Osteocyte (in vitro differentiated cells): ENCODE data around the gene ZNF496. TPM values are rescaled to one million over a fixed set of nuclear protein-coding genes. Genes with fewer than 3 reads are reported as not detected.
A peak's percentile ranks its signal among the peaks of the same experiment; 100 is the strongest.

Source experiments
- DNase-seq: peaks from one replicate; pipeline ENCODE4 v3.0.0; 2021; ENCODE audit warnings: mixed read lengths; ENCODE audit not compliant: unreplicated experiment; ENCODE audit errors: extremely low spot score
- H3K27ac Mint-ChIP-seq: one replicate; pipeline ENCODE4 v1.8.0; 2021; ENCODE audit warnings: mild to moderate bottlenecking, mixed read lengths; ENCODE audit not compliant: unreplicated experiment
- H3K27me3 Mint-ChIP-seq: one replicate; pipeline ENCODE4 v1.8.0; 2021; ENCODE audit warnings: mixed read lengths; ENCODE audit not compliant: unreplicated experiment
- H3K36me3 Mint-ChIP-seq: one replicate; pipeline ENCODE4 v1.8.0; 2021; ENCODE audit warnings: mixed read lengths; ENCODE audit not compliant: unreplicated experiment
- H3K4me1 Mint-ChIP-seq: one replicate; pipeline ENCODE4 v1.8.0; 2021; ENCODE audit warnings: mixed read lengths; ENCODE audit not compliant: unreplicated experiment
- H3K4me3 Mint-ChIP-seq: one replicate; pipeline ENCODE4 v1.8.0; 2021; ENCODE audit warnings: mild to moderate bottlenecking, moderate library complexity, mixed read lengths; ENCODE audit not compliant: unreplicated experiment
- H3K9me3 Mint-ChIP-seq: one replicate; pipeline ENCODE4 v1.8.0; 2021; ENCODE audit warnings: mixed read lengths; ENCODE audit not compliant: unreplicated experiment
- total RNA-seq: library from RNA; stranded (reverse); gene quantifications from 2 replicates; pipeline ENCODE4 v1.2.1, GENCODE V29; 2021
- TF ChIP-seq, protein P1 (sequence below): fragments of 200-600 bp; sonication (generic); IDR thresholded peaks from 2 replicates; pipeline ENCODE4 v1.5.0; 2021; ENCODE audit warnings: antibody characterized with exemption, mild to moderate bottlenecking, moderate library complexity

Gene ZNF496
- total RNA-seq, 1 donor from 2014 or later: 39.8 TPM

DNA sequence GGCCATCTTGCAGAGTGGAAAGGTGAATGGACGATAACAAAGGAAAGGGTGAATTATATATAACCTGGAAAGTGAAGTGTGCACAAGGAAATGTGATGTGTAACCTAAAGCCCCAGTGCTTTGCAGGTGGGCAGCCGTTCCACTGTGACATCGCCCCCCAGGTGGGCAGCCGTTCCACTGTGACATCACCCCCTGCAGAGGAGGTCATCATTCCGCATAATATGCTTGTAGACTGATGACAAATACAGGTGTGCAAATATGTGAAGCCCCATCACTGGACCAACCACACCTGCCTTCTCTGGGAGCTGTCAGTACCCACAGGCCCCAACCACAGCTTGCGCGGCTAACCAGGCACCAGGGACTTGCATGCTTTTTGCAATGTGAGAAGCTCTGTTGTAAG, 4.7 kb upstream of the ZNF496 start:
- Mint-ChIP-seq H3K4me3 (no peak overlapping the region), H3K4me1 (peaks cover 60% of the 10 kb centered on the region), H3K9me3 (no peaks in the 10 kb centered on the region), H3K27ac (peak overlapping the region; percentile 12), H3K27me3 (no peaks in the 10 kb centered on the region), H3K36me3 (peaks cover 8% of the 10 kb centered on the region)
- TF ChIP-seq, protein P1, sequence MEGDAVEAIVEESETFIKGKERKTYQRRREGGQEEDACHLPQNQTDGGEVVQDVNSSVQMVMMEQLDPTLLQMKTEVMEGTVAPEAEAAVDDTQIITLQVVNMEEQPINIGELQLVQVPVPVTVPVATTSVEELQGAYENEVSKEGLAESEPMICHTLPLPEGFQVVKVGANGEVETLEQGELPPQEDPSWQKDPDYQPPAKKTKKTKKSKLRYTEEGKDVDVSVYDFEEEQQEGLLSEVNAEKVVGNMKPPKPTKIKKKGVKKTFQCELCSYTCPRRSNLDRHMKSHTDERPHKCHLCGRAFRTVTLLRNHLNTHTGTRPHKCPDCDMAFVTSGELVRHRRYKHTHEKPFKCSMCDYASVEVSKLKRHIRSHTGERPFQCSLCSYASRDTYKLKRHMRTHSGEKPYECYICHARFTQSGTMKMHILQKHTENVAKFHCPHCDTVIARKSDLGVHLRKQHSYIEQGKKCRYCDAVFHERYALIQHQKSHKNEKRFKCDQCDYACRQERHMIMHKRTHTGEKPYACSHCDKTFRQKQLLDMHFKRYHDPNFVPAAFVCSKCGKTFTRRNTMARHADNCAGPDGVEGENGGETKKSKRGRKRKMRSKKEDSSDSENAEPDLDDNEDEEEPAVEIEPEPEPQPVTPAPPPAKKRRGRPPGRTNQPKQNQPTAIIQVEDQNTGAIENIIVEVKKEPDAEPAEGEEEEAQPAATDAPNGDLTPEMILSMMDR: no peak
- DNase-seq: no peak

DNA sequence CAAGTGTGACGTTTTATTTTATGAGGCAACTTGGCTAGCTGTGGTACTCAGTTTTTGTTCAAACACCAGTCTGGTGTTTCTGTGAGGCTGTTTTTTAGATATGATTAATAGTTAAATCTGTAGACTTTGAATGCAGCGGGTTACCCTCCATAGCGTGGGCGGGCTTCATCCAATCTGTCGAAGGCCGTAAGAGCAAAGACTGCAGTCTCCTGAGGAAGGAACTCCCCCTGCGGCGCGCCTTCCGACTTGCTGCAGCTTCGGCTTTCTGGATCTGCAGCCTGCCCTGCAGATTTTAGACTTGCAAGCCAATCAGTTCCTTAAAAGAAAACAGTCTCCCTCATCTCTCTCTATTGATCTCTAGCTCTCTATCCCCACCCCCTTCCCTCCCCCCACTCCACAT, 4.2 kb upstream of the ZNF496 start:
- DNase-seq: no peak
- peaks cover 58% of the 10 kb centered on the region for H3K4me1 Mint-ChIP-seq
- TF ChIP-seq, protein P1: no peak
- no peaks in the 10 kb centered on the region for H3K27me3 Mint-ChIP-seq
- peaks cover 8% of the 10 kb centered on the region for H3K36me3 Mint-ChIP-seq
- no peaks in the 10 kb centered on the region for H3K9me3 Mint-ChIP-seq
- no peak overlapping the region for H3K4me3 Mint-ChIP-seq
- peak overlapping the region; percentile 12 for H3K27ac Mint-ChIP-seq

DNA sequence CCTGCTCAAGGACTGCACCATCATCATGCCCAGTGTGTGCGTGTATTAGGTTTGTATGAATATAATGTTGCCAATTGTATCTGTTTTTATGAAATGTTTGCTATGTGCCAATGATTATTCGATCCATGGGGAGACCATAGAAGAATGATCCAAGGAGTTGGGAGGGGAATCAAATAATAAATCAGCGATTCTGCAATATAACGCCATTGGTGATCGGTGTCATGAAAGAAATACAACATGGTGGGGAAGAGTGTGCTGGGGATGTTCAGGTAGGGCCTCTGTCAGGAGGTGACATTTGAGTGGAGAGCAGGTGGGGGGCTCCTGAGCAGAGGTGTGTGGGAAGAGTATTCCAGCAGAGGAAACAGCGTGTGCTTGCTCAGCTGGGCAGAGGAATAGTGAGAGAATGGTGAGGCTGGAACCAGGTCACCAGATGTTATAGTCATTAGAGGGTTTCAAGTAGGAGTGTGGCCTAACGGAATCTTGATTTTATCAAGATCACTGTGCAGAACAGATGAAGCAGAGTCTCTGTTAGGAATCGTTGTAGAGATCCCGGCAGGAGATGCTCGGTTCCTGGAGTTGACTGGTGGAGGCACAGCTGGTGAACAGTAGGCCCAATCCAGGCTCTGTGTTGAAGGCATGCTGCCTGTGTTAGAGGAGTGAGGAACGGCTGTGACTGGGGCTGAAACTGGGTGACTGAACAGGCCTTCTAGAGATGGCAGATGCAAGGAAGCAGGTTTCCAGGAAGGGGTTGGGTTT, 2.9 kb upstream of the ZNF496 start:
- no peak for DNase-seq
- peaks cover 68% of the 10 kb centered on the region for H3K4me1 Mint-ChIP-seq
- TF ChIP-seq, protein P1: no peak
- H3K9me3 Mint-ChIP-seq: no peaks in the 10 kb centered on the region
- H3K4me3 Mint-ChIP-seq: peak overlapping the region; percentile 2
- H3K27me3 Mint-ChIP-seq: no peaks in the 10 kb centered on the region
- peaks cover 2% of the 10 kb centered on the region for H3K36me3 Mint-ChIP-seq
- no peak overlapping the region for H3K27ac Mint-ChIP-seq

DNA sequence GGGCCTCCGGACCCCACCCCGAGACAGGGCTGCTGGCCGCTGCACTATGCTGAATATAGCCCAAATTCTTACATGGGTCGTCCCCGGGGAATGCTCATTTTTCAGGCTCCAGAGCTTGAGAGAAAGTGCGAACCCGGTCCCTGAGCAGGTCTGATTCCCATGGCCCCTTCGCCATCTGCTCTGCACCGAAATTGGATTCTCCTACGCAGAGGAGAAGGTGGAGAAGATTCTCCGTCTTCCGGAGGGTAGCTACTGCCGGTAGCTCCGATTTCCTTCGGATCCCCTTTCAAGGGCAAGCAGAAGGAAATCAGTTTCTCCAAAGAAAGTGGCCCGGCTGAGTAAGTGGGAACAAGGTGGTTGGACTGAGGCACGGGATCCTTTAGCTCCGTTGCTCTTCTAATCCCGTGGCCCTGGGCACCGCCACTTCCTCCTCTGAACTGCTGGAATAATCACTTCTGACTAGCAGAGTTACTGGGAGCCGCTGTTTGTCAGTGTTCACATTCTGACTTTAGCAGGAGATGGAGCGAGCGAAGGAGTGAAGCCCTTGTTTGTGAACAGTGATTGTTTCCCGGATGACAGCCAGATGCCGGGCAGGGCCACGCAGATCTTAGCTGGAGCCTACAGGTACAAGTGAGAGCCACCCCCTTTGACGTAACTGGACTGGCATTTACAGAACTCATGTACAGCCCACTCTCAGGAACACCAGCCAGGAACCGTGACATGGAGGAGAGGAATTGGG, 1.1 kb upstream of the ZNF496 start:
- TF ChIP-seq, protein P1: no peak
- Mint-ChIP-seq H3K36me3 (peaks cover 5% of the 10 kb centered on the region), H3K27ac (peak overlapping the region; percentile 89), H3K27me3 (no peaks in the 10 kb centered on the region), H3K4me1 (peaks cover 60% of the 10 kb centered on the region), H3K9me3 (no peaks in the 10 kb centered on the region), H3K4me3 (peak overlapping the region; percentile 81)
- DNase-seq: no peak

DNA sequence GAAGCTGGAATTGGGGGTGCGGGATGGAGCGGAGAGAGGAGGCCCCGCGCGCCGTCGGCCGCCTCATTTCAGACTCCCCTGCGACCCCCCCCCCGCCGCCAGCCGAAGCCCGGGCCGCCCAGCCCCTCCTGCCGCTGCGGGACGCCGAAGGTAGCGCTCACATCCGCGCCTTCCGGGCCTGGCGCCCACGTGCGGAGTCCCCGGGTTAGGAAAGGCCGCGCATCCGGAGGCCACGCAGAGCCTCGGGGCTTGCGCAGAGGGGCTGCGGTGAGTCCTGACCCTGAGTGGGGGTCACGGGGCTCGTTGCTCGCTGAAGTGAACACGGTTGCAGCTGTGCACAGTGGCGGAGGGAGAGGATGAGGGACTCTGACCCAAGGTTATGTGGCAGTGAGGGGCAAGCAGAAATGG, 552 bp upstream of the ZNF496 start:
- Mint-ChIP-seq H3K36me3 (peaks cover 6% of the 10 kb centered on the region), H3K4me3 (peak overlapping the region; percentile 81), H3K4me1 (peaks cover 54% of the 10 kb centered on the region), H3K27ac (peak overlapping the region; percentile 89), H3K27me3 (no peaks in the 10 kb centered on the region), H3K9me3 (no peaks in the 10 kb centered on the region)
- DNase-seq: no peak
- TF ChIP-seq, protein P1: no peak
